ENCODE results near the gene CCL23. TPM values are rescaled to one million over a fixed set of nuclear protein-coding genes. Genes with fewer than 3 reads are reported as not detected.

CCL23 gene
- total RNA-seq, 4 donors from 2014 or later, result 11.5 TPM; not detected in 3

DNA sequence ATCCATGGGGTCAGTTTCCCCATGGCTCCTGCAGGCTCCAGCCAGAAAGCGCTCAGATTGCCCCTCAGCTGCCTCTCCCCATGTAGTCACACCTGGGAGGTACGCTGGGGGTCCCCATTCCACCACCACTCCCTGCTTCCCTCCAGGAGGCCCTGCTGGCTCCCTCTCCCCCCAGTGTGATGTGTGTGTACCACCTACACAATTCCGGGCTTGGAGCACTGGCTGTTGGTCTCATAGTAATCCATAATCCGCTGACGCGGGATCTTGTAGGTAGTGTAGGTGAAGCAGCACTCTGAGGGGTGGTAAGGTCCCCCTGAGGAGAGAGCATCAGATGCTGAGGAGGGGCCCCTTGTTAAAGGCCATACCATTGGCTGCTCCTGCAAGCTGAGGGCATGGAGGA, 33.6 kb downstream of the CCL23 start:
- Histone ChIP-seq H3K27ac (no peak overlapping the region), H3K4me3 (no peak overlapping the region), H3K27me3 (no peaks in the 10 kb centered on the region), H3K4me1 (no peaks in the 10 kb centered on the region), H3K36me3 (no peaks in the 10 kb centered on the region), H3K9me3 (no peaks in the 10 kb centered on the region)
- DNase-seq (ENCODE audit: low spot score in 2 of 2), result no peak
- 97% methylated on average over 6 of the region's 6 CpGs for WGBS
- TF ChIP-seq POLR2AphosphoS5 (IDR thresholded peaks at IDR 0.05) (no peak), EP300 (IDR thresholded peaks at IDR 0.05) (no peak)

DNA sequence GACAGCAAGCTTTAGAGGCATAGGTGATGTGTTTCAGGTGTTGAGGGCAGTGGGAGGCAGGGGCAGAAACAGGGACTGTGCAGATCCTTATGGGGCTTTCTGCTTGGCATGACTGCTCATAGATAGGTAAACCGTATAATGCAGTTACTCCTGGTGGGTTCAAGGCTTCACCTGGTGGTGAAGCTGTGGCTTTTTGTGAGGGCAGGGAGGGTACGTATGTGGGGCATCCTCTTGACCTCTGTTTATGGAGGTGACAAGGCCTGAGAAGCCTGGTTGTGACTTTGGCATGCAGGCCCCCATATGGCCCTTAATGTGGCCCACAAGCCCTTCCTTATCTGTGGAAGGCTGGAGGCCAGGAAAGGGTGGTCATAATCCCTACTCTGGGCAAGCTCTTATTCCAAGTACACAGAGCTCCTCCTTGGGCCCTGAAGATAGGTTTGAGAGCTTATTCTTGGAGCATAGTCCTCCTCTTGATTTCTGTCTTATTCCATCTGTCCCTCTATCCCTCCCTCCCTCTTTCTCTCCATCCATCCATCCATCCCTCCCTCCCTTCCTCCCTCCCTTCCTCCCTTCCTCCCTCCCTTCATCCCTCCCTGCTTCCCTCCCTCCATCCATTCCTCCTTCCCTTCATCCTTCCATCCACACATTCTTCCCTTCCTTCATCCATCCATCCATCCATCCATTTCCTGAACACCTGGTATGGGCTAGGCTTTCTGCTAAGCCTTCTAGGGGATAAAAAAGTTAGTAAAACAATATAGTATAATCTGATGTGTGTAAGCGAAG, 35.2 kb downstream of the CCL23 start:
- no peaks in the 10 kb centered on the region for H3K9me3 ChIP-seq
- no peak for TF ChIP-seq POLR2AphosphoS5 (IDR thresholded peaks at IDR 0.05)
- no peak for TF ChIP-seq EP300 (IDR thresholded peaks at IDR 0.05)
- no peak for TF ChIP-seq POLR2A (IDR thresholded peaks at IDR 0.05)
- TF ChIP-seq, protein P1, sequence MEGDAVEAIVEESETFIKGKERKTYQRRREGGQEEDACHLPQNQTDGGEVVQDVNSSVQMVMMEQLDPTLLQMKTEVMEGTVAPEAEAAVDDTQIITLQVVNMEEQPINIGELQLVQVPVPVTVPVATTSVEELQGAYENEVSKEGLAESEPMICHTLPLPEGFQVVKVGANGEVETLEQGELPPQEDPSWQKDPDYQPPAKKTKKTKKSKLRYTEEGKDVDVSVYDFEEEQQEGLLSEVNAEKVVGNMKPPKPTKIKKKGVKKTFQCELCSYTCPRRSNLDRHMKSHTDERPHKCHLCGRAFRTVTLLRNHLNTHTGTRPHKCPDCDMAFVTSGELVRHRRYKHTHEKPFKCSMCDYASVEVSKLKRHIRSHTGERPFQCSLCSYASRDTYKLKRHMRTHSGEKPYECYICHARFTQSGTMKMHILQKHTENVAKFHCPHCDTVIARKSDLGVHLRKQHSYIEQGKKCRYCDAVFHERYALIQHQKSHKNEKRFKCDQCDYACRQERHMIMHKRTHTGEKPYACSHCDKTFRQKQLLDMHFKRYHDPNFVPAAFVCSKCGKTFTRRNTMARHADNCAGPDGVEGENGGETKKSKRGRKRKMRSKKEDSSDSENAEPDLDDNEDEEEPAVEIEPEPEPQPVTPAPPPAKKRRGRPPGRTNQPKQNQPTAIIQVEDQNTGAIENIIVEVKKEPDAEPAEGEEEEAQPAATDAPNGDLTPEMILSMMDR (IDR thresholded peaks at IDR 0.05), result no peak
- H3K27me3 ChIP-seq, result no peaks in the 10 kb centered on the region
- DNase-seq (ENCODE audit: low spot score in 2 of 2), result no peak
- 74% methylated on average over 3 of the region's 3 CpGs for WGBS
- H3K27ac ChIP-seq, result no peak overlapping the region
- no peak overlapping the region for H3K4me3 ChIP-seq
- no peaks in the 10 kb centered on the region for H3K36me3 ChIP-seq
- no peaks in the 10 kb centered on the region for H3K4me1 ChIP-seq

DNA sequence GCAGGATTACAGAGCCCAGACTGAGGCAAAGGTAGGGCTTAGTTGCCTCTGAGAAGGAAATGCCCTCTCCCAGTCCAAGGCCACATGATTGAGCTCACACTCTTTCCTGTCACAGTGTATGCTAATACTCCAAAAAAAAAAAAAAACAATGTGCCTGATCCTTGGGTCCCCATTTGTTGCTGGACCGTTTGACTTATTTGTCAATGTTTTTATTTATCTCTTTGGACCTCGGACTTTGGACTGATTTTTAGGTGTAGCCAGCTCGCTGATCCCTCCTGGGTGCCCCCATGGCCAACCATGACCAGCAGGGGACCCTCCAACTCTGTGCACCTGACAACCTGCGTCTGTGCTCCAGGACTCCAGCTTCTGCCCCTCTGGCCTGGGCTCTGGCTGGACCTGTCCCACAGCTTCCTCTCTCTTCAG, 35.9 kb downstream of the CCL23 start:
- TF ChIP-seq POLR2A (IDR thresholded peaks at IDR 0.05) (no peak), POLR2AphosphoS5 (IDR thresholded peaks at IDR 0.05) (no peak), EP300 (IDR thresholded peaks at IDR 0.05) (no peak)
- TF ChIP-seq, protein P1 (IDR thresholded peaks at IDR 0.05), result no peak
- H3K4me1 ChIP-seq, result no peaks in the 10 kb centered on the region
- no peak overlapping the region for H3K4me3 ChIP-seq
- DNase-seq (ENCODE audit: low spot score in 2 of 2), result no peak
- no peak overlapping the region for H3K27ac ChIP-seq
- no peaks in the 10 kb centered on the region for H3K9me3 ChIP-seq
- no peaks in the 10 kb centered on the region for H3K36me3 ChIP-seq
- no peaks in the 10 kb centered on the region for H3K27me3 ChIP-seq
- 67% methylated on average over 4 of the region's 4 CpGs for WGBS

DNA sequence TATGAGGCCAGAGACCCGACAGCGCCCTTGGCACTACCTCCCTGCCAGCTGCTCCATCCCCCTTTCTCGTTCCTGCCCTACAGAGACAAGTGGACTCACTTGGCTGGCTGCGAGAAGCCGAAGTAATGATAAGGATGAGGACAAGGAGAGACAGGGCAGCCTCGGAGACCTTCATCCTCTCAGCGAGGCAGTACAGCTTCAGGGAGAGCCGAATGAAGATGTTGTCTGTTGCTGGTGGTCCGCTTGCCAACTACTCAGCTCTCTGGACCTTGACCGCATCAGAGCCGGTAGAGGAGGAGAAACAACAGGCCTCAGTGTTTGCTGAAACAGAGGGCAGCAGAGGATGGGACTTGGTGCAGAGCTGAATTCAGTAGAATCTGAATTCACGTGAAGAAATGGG, 36.5 kb downstream of the CCL23 start, which contains the start of gene CCL16:
TSS of gene CCL16 (minus strand) at position 252 of the 400 bp plus-strand sequence. CDS start at position 175, 77 bp downstream.
- WGBS, result 86% methylated on average over 12 of the region's 12 CpGs
- H3K27me3 ChIP-seq, result no peaks in the 10 kb centered on the region
- DNase-seq (ENCODE audit: low spot score in 2 of 2), result no peak
- no peak within 1 kb of the TSS for H3K4me3 ChIP-seq
- no peaks in the 10 kb centered on the region for H3K9me3 ChIP-seq
- H3K4me1 ChIP-seq, result no peaks in the 10 kb centered on the region
- H3K36me3 ChIP-seq, result no peaks in the 10 kb centered on the region
- TF ChIP-seq POLR2AphosphoS5 (IDR thresholded peaks at IDR 0.05) (no peak), EP300 (IDR thresholded peaks at IDR 0.05) (no peak), POLR2A (IDR thresholded peaks at IDR 0.05) (no peak)
- TF ChIP-seq, protein P1 (IDR thresholded peaks at IDR 0.05), result no peak
- no peak within 1 kb of the TSS for H3K27ac ChIP-seq

DNA sequence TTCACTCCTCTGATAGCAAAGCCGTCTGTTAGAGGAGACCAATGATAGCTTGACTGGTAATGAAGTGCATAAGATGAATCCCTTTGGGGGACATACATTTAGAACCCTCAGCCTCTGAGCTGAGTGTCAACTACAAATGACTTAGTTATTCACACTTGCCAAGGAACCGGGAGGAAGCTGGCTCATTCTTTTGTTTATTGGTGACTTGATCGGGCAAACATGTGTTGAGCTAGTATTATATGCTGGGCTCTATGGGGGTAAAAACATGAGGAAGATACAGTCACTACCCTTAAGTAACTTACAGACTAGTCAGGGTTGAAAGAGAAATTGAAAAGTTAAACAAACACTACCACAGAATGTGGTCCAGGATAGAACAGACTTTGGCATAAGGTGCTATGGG, 39.4 kb downstream of the CCL23 start:
- no peaks in the 10 kb centered on the region for H3K27me3 ChIP-seq
- DNase-seq (ENCODE audit: low spot score in 2 of 2), result no peak
- H3K27ac ChIP-seq, result no peak overlapping the region
- H3K9me3 ChIP-seq, result no peaks in the 10 kb centered on the region
- TF ChIP-seq POLR2AphosphoS5 (IDR thresholded peaks at IDR 0.05) (no peak), POLR2A (IDR thresholded peaks at IDR 0.05) (no peak), EP300 (IDR thresholded peaks at IDR 0.05) (no peak)
- TF ChIP-seq, protein P1 (IDR thresholded peaks at IDR 0.05), result no peak
- H3K36me3 ChIP-seq, result no peaks in the 10 kb centered on the region
- H3K4me1 ChIP-seq, result peaks cover 3% of the 10 kb centered on the region
- WGBS, result 69% methylated on average over 3 of the region's 3 CpGs
- H3K4me3 ChIP-seq, result no peak overlapping the region
